HL-60 (cell line): ENCODE data around the gene PTPRN2.

Experiments
- DNase-seq, 2 experiments: peaks; one replicate each; pipeline ENCODE4 v3.0.0-alpha.2; 2010 to 2020; ENCODE audit warnings: low read depth in 1 of 2, low spot score in 1 of 2
- H3K27ac ChIP-seq: fragments of 250-450 bp; sonication (Bioruptor Pico); replicated peaks from 2 replicates; pipeline ENCODE4 v1.5.1; 2020; ENCODE audit warnings: mild to moderate bottlenecking, moderate library complexity
- H3K27me3 ChIP-seq: fragments of 250-450 bp; sonication (Bioruptor Pico); 2 replicates; pipeline ENCODE4 v1.5.1; 2021; ENCODE audit warnings: mild to moderate bottlenecking, moderate library complexity; ENCODE audit not compliant: insufficient read depth, poor library complexity, severe bottlenecking
- H3K4me3 ChIP-seq: replicated peaks from 2 replicates; pipeline ENCODE4 v1.5.1; 2011; ENCODE audit warnings: mild to moderate bottlenecking, control low read depth, low read length; ENCODE audit not compliant: insufficient read depth
- GABPA ChIP-seq: IDR thresholded peaks from 2 replicates; pipeline ENCODE4 v1.6.1; 2012; ENCODE audit warnings: low read depth
- POLR2AphosphoS5 ChIP-seq: IDR thresholded peaks from 2 replicates; pipeline ENCODE4 v1.6.1; 2012; ENCODE audit warnings: low read depth
- SPI1 ChIP-seq: IDR thresholded peaks from 2 replicates; pipeline ENCODE4 v1.6.1; 2012; ENCODE audit warnings: low read depth, mild to moderate bottlenecking, borderline replicate concordance
- TF ChIP-seq, protein P1 (sequence below): IDR thresholded peaks from 2 replicates; pipeline ENCODE4 v1.6.1; 2012; ENCODE audit warnings: low read depth; ENCODE audit not compliant: insufficient replicate concordance
- TF ChIP-seq, protein P2 (sequence below): IDR thresholded peaks from one replicate; pipeline ENCODE4 v1.5.1; 2011; ENCODE audit warnings: low read length, control low read depth, inconsistent platforms; ENCODE audit not compliant: insufficient read depth

The PTPRN2 gene

GRCh38 chr7:158484801-158485531, 102.7 kb downstream of the PTPRN2 start:
- TF ChIP-seq, protein P1, sequence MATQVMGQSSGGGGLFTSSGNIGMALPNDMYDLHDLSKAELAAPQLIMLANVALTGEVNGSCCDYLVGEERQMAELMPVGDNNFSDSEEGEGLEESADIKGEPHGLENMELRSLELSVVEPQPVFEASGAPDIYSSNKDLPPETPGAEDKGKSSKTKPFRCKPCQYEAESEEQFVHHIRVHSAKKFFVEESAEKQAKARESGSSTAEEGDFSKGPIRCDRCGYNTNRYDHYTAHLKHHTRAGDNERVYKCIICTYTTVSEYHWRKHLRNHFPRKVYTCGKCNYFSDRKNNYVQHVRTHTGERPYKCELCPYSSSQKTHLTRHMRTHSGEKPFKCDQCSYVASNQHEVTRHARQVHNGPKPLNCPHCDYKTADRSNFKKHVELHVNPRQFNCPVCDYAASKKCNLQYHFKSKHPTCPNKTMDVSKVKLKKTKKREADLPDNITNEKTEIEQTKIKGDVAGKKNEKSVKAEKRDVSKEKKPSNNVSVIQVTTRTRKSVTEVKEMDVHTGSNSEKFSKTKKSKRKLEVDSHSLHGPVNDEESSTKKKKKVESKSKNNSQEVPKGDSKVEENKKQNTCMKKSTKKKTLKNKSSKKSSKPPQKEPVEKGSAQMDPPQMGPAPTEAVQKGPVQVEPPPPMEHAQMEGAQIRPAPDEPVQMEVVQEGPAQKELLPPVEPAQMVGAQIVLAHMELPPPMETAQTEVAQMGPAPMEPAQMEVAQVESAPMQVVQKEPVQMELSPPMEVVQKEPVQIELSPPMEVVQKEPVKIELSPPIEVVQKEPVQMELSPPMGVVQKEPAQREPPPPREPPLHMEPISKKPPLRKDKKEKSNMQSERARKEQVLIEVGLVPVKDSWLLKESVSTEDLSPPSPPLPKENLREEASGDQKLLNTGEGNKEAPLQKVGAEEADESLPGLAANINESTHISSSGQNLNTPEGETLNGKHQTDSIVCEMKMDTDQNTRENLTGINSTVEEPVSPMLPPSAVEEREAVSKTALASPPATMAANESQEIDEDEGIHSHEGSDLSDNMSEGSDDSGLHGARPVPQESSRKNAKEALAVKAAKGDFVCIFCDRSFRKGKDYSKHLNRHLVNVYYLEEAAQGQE: no peak
- TF ChIP-seq GABPA: no peak
- TF ChIP-seq POLR2AphosphoS5: no peak
- TF ChIP-seq SPI1: no peak
- TF ChIP-seq, protein P2, sequence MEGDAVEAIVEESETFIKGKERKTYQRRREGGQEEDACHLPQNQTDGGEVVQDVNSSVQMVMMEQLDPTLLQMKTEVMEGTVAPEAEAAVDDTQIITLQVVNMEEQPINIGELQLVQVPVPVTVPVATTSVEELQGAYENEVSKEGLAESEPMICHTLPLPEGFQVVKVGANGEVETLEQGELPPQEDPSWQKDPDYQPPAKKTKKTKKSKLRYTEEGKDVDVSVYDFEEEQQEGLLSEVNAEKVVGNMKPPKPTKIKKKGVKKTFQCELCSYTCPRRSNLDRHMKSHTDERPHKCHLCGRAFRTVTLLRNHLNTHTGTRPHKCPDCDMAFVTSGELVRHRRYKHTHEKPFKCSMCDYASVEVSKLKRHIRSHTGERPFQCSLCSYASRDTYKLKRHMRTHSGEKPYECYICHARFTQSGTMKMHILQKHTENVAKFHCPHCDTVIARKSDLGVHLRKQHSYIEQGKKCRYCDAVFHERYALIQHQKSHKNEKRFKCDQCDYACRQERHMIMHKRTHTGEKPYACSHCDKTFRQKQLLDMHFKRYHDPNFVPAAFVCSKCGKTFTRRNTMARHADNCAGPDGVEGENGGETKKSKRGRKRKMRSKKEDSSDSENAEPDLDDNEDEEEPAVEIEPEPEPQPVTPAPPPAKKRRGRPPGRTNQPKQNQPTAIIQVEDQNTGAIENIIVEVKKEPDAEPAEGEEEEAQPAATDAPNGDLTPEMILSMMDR: no peak
- no peak for DNase-seq
- H3K4me3 ChIP-seq: no peak overlapping the region
- H3K27me3 ChIP-seq: no peaks in the 10 kb centered on the region
- no peak overlapping the region for H3K27ac ChIP-seq

GRCh38 chr7:158482480-158482879, 105.1 kb downstream of the PTPRN2 start:
- H3K27ac ChIP-seq: no peak overlapping the region
- no peak overlapping the region for H3K4me3 ChIP-seq
- no peaks in the 10 kb centered on the region for H3K27me3 ChIP-seq
- TF ChIP-seq, protein P2: no peak
- TF ChIP-seq POLR2AphosphoS5 (no peak), SPI1 (no peak), GABPA (no peak)
- TF ChIP-seq, protein P1: no peak
- no peak for DNase-seq

DNA sequence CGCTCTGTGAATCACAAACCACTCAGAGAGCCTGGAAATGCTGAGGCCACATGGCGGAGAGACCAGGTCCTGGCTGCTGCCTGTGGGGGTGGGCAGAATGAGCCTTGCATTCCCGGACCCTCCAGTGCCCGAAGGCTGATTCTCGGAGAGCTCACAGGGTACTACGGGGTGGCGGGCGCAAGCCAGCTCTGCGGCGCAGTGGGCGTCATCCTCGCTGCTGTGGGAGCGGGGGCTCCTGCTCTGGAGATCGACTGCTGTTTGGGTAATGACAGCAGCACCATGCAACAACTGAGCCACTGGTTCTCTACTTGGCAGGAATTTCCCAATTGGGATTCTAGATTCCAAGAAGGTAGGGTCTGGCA, 108.0 kb downstream of the PTPRN2 start:
- TF ChIP-seq, protein P1: no peak
- TF ChIP-seq, protein P2: no peak
- TF ChIP-seq POLR2AphosphoS5 (no peak), GABPA (no peak), SPI1 (no peak)
- no peak for DNase-seq
- Histone ChIP-seq H3K27me3 (no peaks in the 10 kb centered on the region), H3K4me3 (no peak overlapping the region), H3K27ac (no peak overlapping the region)
